Measurements from ENCODE around the gene SPRED3. TPM values are rescaled to one million over a fixed set of nuclear protein-coding genes. Genes with fewer than 3 reads are reported as not detected.

Gene SPRED3
- total and polyA plus RNA-seq, 2 donors (not counting 1 experiment from before 2014, with no cell fraction given): 1.1 to 1.7 TPM

- Mint-ChIP-seq H3K9me3 (ENCODE audit: insufficient read depth) (no peaks in the 10 kb centered on the region), H3K4me1 (peaks cover 5% of the 10 kb centered on the region), H3K27me3 (peaks cover 13% of the 10 kb centered on the region), H3K4me3 (no peak overlapping the region), H3K27ac (no peak overlapping the region)
- Histone ChIP-seq H3K9ac (ENCODE audit: low read length) (no peak overlapping the region), H3K27me3 (replicated peaks in 1 of 4; ENCODE audit: control extremely low read depth in 1 of 4, control insufficient read depth in 3 of 4, insufficient read depth in 4 of 4, low read length in 3 of 4) (peaks cover 0 to 25% (median 0%) of the 10 kb centered on the region in 4 experiments), H3K36me3 (replicated peaks in 1 of 2; ENCODE audit: control extremely low read depth in 1 of 2, control insufficient read depth in 1 of 2, extremely low read depth in 1 of 2, insufficient read depth in 2 of 2, low read length in 1 of 2) (no peaks in the 10 kb centered on the region), H3K79me2 (ENCODE audit: control insufficient read depth, insufficient read depth, low read length) (no peaks in the 10 kb centered on the region), H3K4me1 (ENCODE audit: control insufficient read depth in 2 of 2, insufficient read depth in 2 of 2, low read length in 2 of 2) (peaks cover 9 to 13% of the 10 kb centered on the region in 2 donors), H3K4me2 (replicated peaks; ENCODE audit: low read depth, low read length, poor library complexity, severe bottlenecking) (no peak overlapping the region), H3K9me3 (ENCODE audit: control extremely low read depth in 1 of 3, control insufficient read depth in 2 of 3, insufficient read depth in 1 of 3, low read length in 2 of 3) (peaks cover 0 to 2% (median 0%) of the 10 kb centered on the region in 3 donors), H4K20me1 (ENCODE audit: control insufficient read depth, insufficient read depth, low read length, poor library complexity, severe bottlenecking) (no peaks in the 10 kb centered on the region), H3K27ac (ENCODE audit: low read length in 2 of 2) (no peak overlapping the region), H3K4me3 (ENCODE audit: control extremely low read depth in 1 of 5, extremely low read depth in 1 of 5, insufficient read depth in 1 of 5, low read depth in 2 of 5, low read length in 4 of 5) (no peak overlapping the region), H2AFZ (ENCODE audit: insufficient read depth, low read depth, low read length, poor library complexity, severe bottlenecking) (no peak overlapping the region)
- ChIA-PET CTCF (no interaction called here), POLR2A (no interaction called here)
- DNase-seq: no peak
- intact Hi-C loops (cut with micrococcal nuclease): no loop called here
- TF ChIP-seq CTCF (IDR thresholded peaks at IDR 0.05) (no peak), EZH2 (IDR thresholded peaks at IDR 0.05; ENCODE audit: borderline replicate concordance, insufficient read depth, low read depth, low read length, poor library complexity, severe bottlenecking) (no peak)
- no peak for ATAC-seq (ENCODE audit: low read depth)
- 95% methylated on average over 12 of the region's 12 CpGs for WGBS (ENCODE audit: insufficient coverage)
These were observed 21.5 kb upstream of the SPRED3 start for GRCh38 chr19:38367041-38367440.

- CTCF ChIA-PET: no interaction called here
- no peaks in the 10 kb centered on the region for H3K79me2 ChIP-seq (ENCODE audit: control insufficient read depth, insufficient read depth, low read length)
- intact Hi-C loops (cut with micrococcal nuclease): no loop called here
- H4K20me1 ChIP-seq (ENCODE audit: control insufficient read depth, insufficient read depth, low read length, poor library complexity, severe bottlenecking): no peaks in the 10 kb centered on the region
- H3K9ac ChIP-seq (ENCODE audit: low read length): no peak overlapping the region
- 92% methylated on average over 2 of the region's 2 CpGs for WGBS (ENCODE audit: insufficient coverage)
- POLR2A ChIA-PET: no interaction called here
- H3K9me3 Mint-ChIP-seq (ENCODE audit: insufficient read depth): no peaks in the 10 kb centered on the region
- no peak overlapping the region for H3K4me2 ChIP-seq (replicated peaks; ENCODE audit: low read depth, low read length, poor library complexity, severe bottlenecking)
- H3K4me1 ChIP-seq (ENCODE audit: control insufficient read depth in 2 of 2, insufficient read depth in 2 of 2, low read length in 2 of 2): peaks cover 3 to 7% of the 10 kb centered on the region in 2 donors
- TF ChIP-seq EZH2 (IDR thresholded peaks at IDR 0.05; ENCODE audit: borderline replicate concordance, insufficient read depth, low read depth, low read length, poor library complexity, severe bottlenecking) (no peak), CTCF (IDR thresholded peaks at IDR 0.05) (no peak)
- no peak overlapping the region for H3K4me3 Mint-ChIP-seq
- H3K9me3 ChIP-seq (ENCODE audit: control extremely low read depth in 1 of 3, control insufficient read depth in 2 of 3, insufficient read depth in 1 of 3, low read length in 2 of 3): peaks cover 0 to 2% (median 0%) of the 10 kb centered on the region in 3 donors
- ATAC-seq (ENCODE audit: low read depth) (no peak), DNase-seq (no peak)
- no peak overlapping the region for H2AFZ ChIP-seq (ENCODE audit: insufficient read depth, low read depth, low read length, poor library complexity, severe bottlenecking)
- peaks cover 5% of the 10 kb centered on the region for H3K4me1 Mint-ChIP-seq
- H3K27ac ChIP-seq (ENCODE audit: low read length in 2 of 2): no peak overlapping the region
- H3K4me3 ChIP-seq (ENCODE audit: control extremely low read depth in 1 of 5, extremely low read depth in 1 of 5, insufficient read depth in 1 of 5, low read depth in 2 of 5, low read length in 4 of 5): no peak overlapping the region
- peaks cover 13% of the 10 kb centered on the region for H3K27me3 Mint-ChIP-seq
- no peaks in the 10 kb centered on the region for H3K36me3 ChIP-seq (replicated peaks in 1 of 2; ENCODE audit: control extremely low read depth in 1 of 2, control insufficient read depth in 1 of 2, extremely low read depth in 1 of 2, insufficient read depth in 2 of 2, low read length in 1 of 2)
- no peak overlapping the region for H3K27ac Mint-ChIP-seq
- H3K27me3 ChIP-seq (replicated peaks in 1 of 4; ENCODE audit: control extremely low read depth in 1 of 4, control insufficient read depth in 3 of 4, insufficient read depth in 4 of 4, low read length in 3 of 4): peaks cover 0 to 28% (median 0%) of the 10 kb centered on the region in 4 experiments
These were observed 18.9 kb upstream of the SPRED3 start for GRCh38 chr19:38369584-38369983.

All from B cell (primary cell).